Esophagus (tissue), 2 donors: ENCODE measurements around the gene POP7. TPM values are rescaled to one million over a fixed set of nuclear protein-coding genes. Genes with fewer than 3 reads are reported as not detected.
"Not testable (repeated sequence)": the region's sequence is repeated elsewhere in the genome, so short reads cannot be mapped to it uniquely, and the experiment has no call there.

ENCODE experiments used
- H3K27ac ChIP-seq, 2 donors: one replicate each; pipeline ENCODE4 v1.5.1; 2013; ENCODE audit warnings: low read depth in 2 of 2, mild to moderate bottlenecking in 2 of 2, inconsistent platforms in 1 of 2, low read length in 1 of 2, moderate library complexity in 1 of 2
- H3K27me3 ChIP-seq, 2 donors: one replicate each; pipeline ENCODE4 v1.6.1; 2013; ENCODE audit warnings: low read length in 2 of 2, control low read depth in 1 of 2, mild to moderate bottlenecking in 1 of 2; ENCODE audit not compliant: insufficient read depth in 2 of 2, control insufficient read depth in 1 of 2
- H3K36me3 ChIP-seq, 2 donors: one replicate each; pipeline ENCODE4 v1.6.1; 2013; ENCODE audit warnings: low read length in 1 of 2; ENCODE audit not compliant: control insufficient read depth in 2 of 2, insufficient read depth in 2 of 2
- H3K4me1 ChIP-seq, 2 donors: one replicate each; pipeline ENCODE4 v1.6.1; 2013; ENCODE audit warnings: low read length in 1 of 2; ENCODE audit not compliant: control insufficient read depth in 2 of 2, insufficient read depth in 2 of 2
- H3K4me3 ChIP-seq, 2 donors: one replicate each; pipeline ENCODE4 v1.5.1; 2013; ENCODE audit warnings: low read length in 2 of 2, mild to moderate bottlenecking in 2 of 2, low read depth in 1 of 2, moderate library complexity in 1 of 2
- H3K9me3 ChIP-seq, 2 donors: one replicate each; pipeline ENCODE4 v1.6.1; 2013; ENCODE audit warnings: mild to moderate bottlenecking in 2 of 2, low read depth in 1 of 2, low read length in 1 of 2, moderate library complexity in 1 of 2; ENCODE audit not compliant: control insufficient read depth in 2 of 2, insufficient read depth in 1 of 2
- WGBS, 2 donors: extraction: QIAGEN DNeasy Blood & Tissue Kit; methylation state at CpG; one replicate each; pipeline ENCODE4 v1.1.7; 2013; 5-methylcytosine and 5-hydroxymethylcytosine counted together
- polyA plus RNA-seq, 2 donors: library from polyadenylated mRNA; stranded (reverse); fragments of 200-250 nt; gene quantifications; one replicate each; pipeline ENCODE4 v1.2.3, GENCODE V29; 2013
- donor health status: healthy with polysubstance abuse.
- donor health status: Bipolar disorder and iron deficiency.

Gene POP7
- polyA plus RNA-seq, 2 donors, result 29.4 to 42.1 TPM

GRCh38 chr7:100691676-100692577, 14.0 kb upstream of the POP7 start:
- no peaks in the 10 kb centered on the region for H3K27me3 ChIP-seq
- peak overlapping the region in 1 of 2 donors; percentile 93 for H3K4me3 ChIP-seq
- 26 to 30% methylated on average over 25 to 28 of the region's 28 CpGs for WGBS, 2 donors
- H3K36me3 ChIP-seq, result peaks cover 0 to 25% of the 10 kb centered on the region in 2 donors
- H3K4me1 ChIP-seq, result peaks cover 0 to 18% of the 10 kb centered on the region in 2 donors
- H3K9me3 ChIP-seq, result no peaks in the 10 kb centered on the region
- peak overlapping the region in 1 of 2 donors; percentile 47 for H3K27ac ChIP-seq

GRCh38 chr7:100692578-100692961, 13.4 kb upstream of the POP7 start:
- Histone ChIP-seq H3K27ac (peak overlapping the region in 1 of 2 donors; percentile 24), H3K4me3 (peak overlapping the region in 1 of 2 donors; percentile 93), H3K9me3 (no peaks in the 10 kb centered on the region), H3K36me3 (peaks cover 0 to 19% of the 10 kb centered on the region in 2 donors), H3K4me1 (peaks cover 0 to 18% of the 10 kb centered on the region in 2 donors), H3K27me3 (no peaks in the 10 kb centered on the region)
- 47 to 60% methylated on average over 6 of the region's 6 CpGs for WGBS, 2 donors

GRCh38 chr7:100693312-100694097, 12.4 kb upstream of the POP7 start:
- no peaks in the 10 kb centered on the region for H3K9me3 ChIP-seq
- no peaks in the 10 kb centered on the region for H3K27me3 ChIP-seq
- H3K4me3 ChIP-seq, result peak overlapping the region; percentile 68 to 93
- H3K27ac ChIP-seq, result peak overlapping the region; percentile 73 to 81
- peaks cover 0 to 11% of the 10 kb centered on the region in 2 donors for H3K36me3 ChIP-seq
- H3K4me1 ChIP-seq, result peaks cover 0 to 18% of the 10 kb centered on the region in 2 donors
- WGBS, 2 donors, result 0 to 1% methylated on average over 53 to 81 of the region's 81 CpGs

- Histone ChIP-seq H3K27ac (peak within 1 kb of the TSS; percentile 73 to 81), H3K4me1 (peaks cover 0 to 18% of the 10 kb centered on the region in 2 donors), H3K36me3 (peaks cover 0 to 9% of the 10 kb centered on the region in 2 donors), H3K27me3 (no peaks in the 10 kb centered on the region), H3K9me3 (no peaks in the 10 kb centered on the region), H3K4me3 (peak within 1 kb of the TSS; percentile 68 to 93)
- WGBS, 2 donors, result 0 to 1% methylated on average over 20 to 78 of the region's 102 CpGs
Observed at GRCh38 chr7:100694098-100694745, 11.7 kb upstream of the POP7 start, which contains the start of gene GIGYF1. GIGYF1 (minus strand) TSS chr7:100694250; CDS start chr7:100688238, 6,012 bp downstream.

GRCh38 chr7:100696123-100696521, 9.8 kb upstream of the POP7 start:
- Histone ChIP-seq H3K27ac (no peak overlapping the region), H3K36me3 (peaks cover 0 to 1% of the 10 kb centered on the region in 2 donors), H3K9me3 (no peaks in the 10 kb centered on the region), H3K27me3 (no peaks in the 10 kb centered on the region), H3K4me3 (no peak overlapping the region), H3K4me1 (peaks cover 0 to 13% of the 10 kb centered on the region in 2 donors)
- WGBS, 2 donors, result 80 to 84% methylated on average over 6 of the region's 6 CpGs

- Histone ChIP-seq H3K36me3 (no peaks in the 10 kb centered on the region), H3K27me3 (no peaks in the 10 kb centered on the region), H3K9me3 (no peaks in the 10 kb centered on the region), H3K4me3 (no peak overlapping the region), H3K4me1 (no peaks in the 10 kb centered on the region), H3K27ac (no peak overlapping the region)
- WGBS, 2 donors, result 69 to 71% methylated on average over 6 of the region's 6 CpGs
Observed at GRCh38 chr7:100699018-100699417, 6.9 kb upstream of the POP7 start.

- 46 to 48% methylated on average over 3 of the region's 3 CpGs for WGBS, 2 donors
- H3K27ac ChIP-seq, H3K36me3 ChIP-seq: not testable (repeated sequence)
Observed at GRCh38 chr7:100701089-100701488, 4.8 kb upstream of the POP7 start.

GRCh38 chr7:100705320-100705752, 585 bp upstream of the POP7 start:
- Histone ChIP-seq H3K9me3 (no peaks in the 10 kb centered on the region), H3K27me3 (no peaks in the 10 kb centered on the region), H3K4me1 (peaks cover 4 to 12% of the 10 kb centered on the region in 2 donors), H3K36me3 (peaks cover 2 to 4% of the 10 kb centered on the region in 2 donors), H3K4me3 (peak overlapping the region; percentile 55 to 76), H3K27ac (peak overlapping the region; percentile 91 to 97)
- WGBS, 2 donors, result 0 to 1% methylated on average over 19 to 25 of the region's 25 CpGs

More at GRCh38 chr7:100701089-100701488, 4.8 kb upstream of the POP7 start:
- H3K9me3 ChIP-seq, H3K4me3 ChIP-seq, H3K27me3 ChIP-seq, H3K4me1 ChIP-seq: not testable (repeated sequence)
